WTC11 (cell line): ENCODE data around the gene AUH.

Experiments used
- CTCF ChIP-seq: fragments of 200-600 bp; IDR thresholded peaks from 2 replicates; pipeline ENCODE4 v1.8.0; 2022; ENCODE audit warnings: antibody characterized with exemption
- JUN ChIP-seq: sonication (generic); formaldehyde crosslinking; IDR thresholded peaks from 2 replicates; pipeline ENCODE4 v1.8.0; 2023; ENCODE audit warnings: mild to moderate bottlenecking, missing genetic modification reagents
- MXD4 ChIP-seq: fragments of 250-450 bp; sonication (Bioruptor Pico); IDR thresholded peaks from 2 replicates; pipeline ENCODE4 v1.8.0; 2021; ENCODE audit warnings: mild to moderate bottlenecking, moderate library complexity, borderline replicate concordance
- PRRX2 ChIP-seq: fragments of 250-450 bp; sonication (Bioruptor Pico); IDR thresholded peaks from 2 replicates; pipeline ENCODE4 v1.8.0; 2021; ENCODE audit warnings: mild to moderate bottlenecking
- ZNF219 ChIP-seq: sonication (generic); formaldehyde crosslinking; IDR thresholded peaks from 2 replicates; pipeline ENCODE4 v1.8.0; 2023; ENCODE audit warnings: missing genetic modification reagents, mild to moderate bottlenecking, borderline replicate concordance
- ZNF416 ChIP-seq: fragments of 250-450 bp; sonication (Bioruptor Pico); IDR thresholded peaks from 2 replicates; pipeline ENCODE4 v1.9.0; 2021; ENCODE audit warnings: mild to moderate bottlenecking, inconsistent platforms

- no peak for TF ChIP-seq ZNF416
- no peak for TF ChIP-seq JUN (CRISPR knock-in tag)
- TF ChIP-seq CTCF, result no peak
- TF ChIP-seq ZNF219, result no peak
- no peak for TF ChIP-seq PRRX2
- TF ChIP-seq MXD4 (CRISPR knock-in tag), result no peak
Observed at GRCh38 chr9:91276513-91276912, 85.2 kb downstream of the AUH start.
